Measurements from ENCODE around the gene SLC35F5. TPM values are rescaled to one million over a fixed set of nuclear protein-coding genes. Genes with fewer than 3 reads are reported as not detected.
A peak's percentile ranks its signal among the peaks of the same experiment; 100 is the strongest.
"Not testable (repeated sequence)": the region's sequence is repeated elsewhere in the genome, so short reads cannot be mapped to it uniquely, and the experiment has no call there.

The SLC35F5 gene, protein sequence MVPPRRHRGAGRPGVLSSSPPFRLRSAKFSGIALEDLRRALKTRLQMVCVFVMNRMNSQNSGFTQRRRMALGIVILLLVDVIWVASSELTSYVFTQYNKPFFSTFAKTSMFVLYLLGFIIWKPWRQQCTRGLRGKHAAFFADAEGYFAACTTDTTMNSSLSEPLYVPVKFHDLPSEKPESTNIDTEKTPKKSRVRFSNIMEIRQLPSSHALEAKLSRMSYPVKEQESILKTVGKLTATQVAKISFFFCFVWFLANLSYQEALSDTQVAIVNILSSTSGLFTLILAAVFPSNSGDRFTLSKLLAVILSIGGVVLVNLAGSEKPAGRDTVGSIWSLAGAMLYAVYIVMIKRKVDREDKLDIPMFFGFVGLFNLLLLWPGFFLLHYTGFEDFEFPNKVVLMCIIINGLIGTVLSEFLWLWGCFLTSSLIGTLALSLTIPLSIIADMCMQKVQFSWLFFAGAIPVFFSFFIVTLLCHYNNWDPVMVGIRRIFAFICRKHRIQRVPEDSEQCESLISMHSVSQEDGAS
- 100 to 1,000 TPM; 115 to 144 (median 138) TPM for polyA plus RNA-seq (ENCODE audit: insufficient read length in 4 of 4)

GRCh38 chr2:113756355-113757137 is at the start of gene SLC35F5:
SLC35F5 (minus strand) TSS chr2:113756642; CDS start chr2:113756409, 233 bp downstream.
- DNase-seq (ENCODE audit: low read depth in 4 of 4, low spot score in 3 of 4) = peak; percentile 83 to 89 (median 86)

DNA sequence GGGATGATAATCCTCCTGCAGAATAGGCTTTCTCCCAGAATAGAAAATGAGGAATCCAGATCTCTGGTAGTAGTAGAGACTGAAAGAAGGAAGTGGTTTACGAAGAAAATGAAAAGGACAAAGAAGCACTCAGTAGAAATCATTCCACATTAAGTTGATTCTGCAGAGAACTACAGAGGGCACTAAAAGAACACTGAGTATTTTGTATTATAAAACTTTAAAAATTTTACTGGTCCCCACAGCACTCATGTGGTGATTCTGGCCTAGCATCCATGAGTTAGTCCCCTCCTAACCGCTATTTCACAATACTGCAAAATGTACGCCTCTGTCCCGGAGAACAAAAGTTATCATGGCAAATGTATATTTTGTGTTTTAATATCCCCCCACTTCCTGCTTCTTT is 42.9 kb upstream of the SLC35F5 start:
- DNase-seq (ENCODE audit: low read depth in 4 of 4, low spot score in 3 of 4) = no peak

DNA sequence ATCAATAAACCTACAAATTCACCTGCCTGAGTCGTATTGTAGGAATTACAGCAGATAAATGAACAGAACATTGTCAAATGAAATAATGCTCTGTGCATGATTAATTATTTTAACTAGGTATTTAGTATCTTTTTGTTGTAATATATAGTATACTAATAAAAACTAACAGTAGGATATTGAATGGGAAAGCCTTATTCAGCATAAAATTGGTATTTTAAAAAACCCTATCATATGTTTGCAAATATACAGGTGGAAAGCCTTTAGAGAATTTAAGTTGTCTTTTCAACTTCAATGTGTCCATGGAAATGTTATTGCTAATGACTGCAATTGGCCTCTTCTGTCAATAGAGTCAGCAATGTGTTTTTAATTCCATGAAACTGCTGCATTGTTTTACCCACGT is 40.8 kb upstream of the SLC35F5 start:
- no peak for DNase-seq (ENCODE audit: low read depth in 4 of 4, low spot score in 3 of 4)

GRCh38 chr2:113796592-113797175 is 40.2 kb upstream of the SLC35F5 start:
- no peak for DNase-seq (ENCODE audit: low read depth in 4 of 4, low spot score in 3 of 4)

DNA sequence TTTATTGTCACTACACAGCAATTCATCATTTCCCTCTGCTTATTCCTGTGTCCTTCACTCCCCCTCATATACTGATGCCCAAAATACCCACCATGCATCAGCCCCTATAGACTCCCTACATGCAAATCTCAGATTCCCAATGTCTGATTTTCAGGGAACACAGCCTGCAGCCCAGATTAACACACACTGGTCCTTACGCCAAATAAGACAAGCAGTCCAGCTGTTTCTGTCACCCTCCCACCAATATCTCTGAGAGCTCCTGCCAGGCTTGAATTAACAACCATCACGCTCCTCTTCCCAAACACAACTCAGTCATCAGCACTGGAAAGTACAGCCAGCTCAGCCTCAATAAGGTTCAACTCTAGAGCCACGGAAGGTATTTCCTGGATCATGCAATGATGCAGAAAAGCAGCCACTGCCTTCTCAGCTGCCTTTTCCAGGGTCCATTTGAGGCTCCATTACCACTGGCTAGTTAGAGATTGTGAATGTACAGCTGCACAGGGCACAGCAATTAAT is 39.0 kb upstream of the SLC35F5 start:
- no peak for DNase-seq (ENCODE audit: low read depth in 4 of 4, low spot score in 3 of 4)

DNA sequence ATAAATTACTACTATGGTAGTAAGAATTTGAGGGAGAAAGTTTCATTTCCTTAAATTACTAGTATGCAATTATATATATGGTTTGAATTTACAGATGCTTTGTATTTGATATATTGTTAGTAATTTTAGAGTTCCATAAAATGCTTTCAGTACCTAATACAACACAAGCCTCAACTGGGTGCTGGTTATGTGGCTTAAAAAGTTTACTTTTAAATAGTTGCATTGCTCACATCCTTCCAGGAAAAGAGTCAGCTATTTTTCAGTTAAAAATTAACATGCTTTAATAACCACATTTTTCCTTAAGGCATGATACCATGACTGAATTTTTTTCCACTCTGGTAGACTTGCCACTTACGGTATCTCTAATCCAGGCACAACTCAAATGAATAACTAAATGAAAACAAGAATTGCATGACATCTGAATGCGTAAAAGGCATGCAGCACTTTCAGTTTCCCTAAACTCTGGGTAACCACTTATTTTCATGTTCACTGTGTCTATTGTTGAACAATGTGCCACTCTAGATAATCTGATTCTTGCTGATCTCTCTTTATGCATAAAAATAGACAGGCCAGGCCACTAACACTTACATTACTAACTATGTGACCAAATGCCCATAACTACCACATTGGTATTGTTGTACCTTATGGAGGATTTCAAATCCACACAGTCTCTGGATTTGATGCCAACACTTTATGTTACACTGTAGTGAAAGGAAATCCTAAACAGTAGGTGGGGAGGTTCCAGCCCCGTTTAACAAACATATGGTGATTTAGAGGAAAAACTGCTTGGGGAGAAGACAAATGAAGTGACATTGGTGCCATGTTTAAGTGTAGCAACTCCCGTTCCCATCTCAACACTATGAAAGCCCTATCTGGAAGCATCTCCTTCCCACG is 35.5 kb upstream of the SLC35F5 start:
- DNase-seq (ENCODE audit: low read depth in 4 of 4, low spot score in 3 of 4) = peak in 2 of 4 donors; percentile 14 to 36

GRCh38 chr2:113784823-113785744 is 28.6 kb upstream of the SLC35F5 start:
- DNase-seq (ENCODE audit: low read depth in 4 of 4, low spot score in 3 of 4) = no peak

DNA sequence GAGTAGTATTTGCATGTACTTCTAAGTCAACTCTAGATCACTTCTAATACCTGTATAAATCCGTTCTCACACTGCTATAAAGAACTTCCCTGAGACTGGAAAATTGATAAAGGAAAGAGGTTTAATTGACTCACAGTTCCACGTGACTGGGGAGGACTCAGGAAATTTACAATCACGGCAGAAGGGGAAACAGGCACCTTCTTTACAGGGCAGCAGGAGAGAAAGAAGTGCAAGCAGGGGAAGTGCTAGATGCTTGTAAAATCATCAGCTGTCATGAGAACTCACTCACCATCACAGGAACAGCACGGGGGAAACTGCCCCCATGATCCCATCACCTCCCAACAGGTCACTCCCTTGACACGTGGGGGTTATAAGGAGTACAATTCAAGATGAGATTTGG is 24.0 kb upstream of the SLC35F5 start:
- no peak for DNase-seq (ENCODE audit: low read depth in 4 of 4, low spot score in 3 of 4)

DNA sequence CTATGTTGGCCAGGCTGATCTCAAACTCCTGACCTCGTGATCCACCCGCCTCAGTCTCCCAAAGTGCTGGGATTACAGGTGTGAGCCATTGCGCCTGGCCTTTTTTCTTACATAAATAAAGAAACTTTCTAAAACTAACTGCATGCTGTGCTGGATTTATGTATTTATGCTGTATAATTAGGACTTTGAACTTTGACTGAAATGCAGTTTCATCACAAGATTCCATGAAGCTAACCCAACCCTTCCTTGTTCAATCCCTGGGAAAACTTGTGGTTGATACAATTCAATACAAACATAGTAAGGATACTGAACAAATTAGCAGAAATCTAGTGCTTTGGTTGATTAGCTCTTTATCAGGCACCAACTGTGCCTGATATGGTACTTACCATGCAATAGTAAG is 20.9 kb upstream of the SLC35F5 start:
- DNase-seq (ENCODE audit: low read depth in 4 of 4, low spot score in 3 of 4) = no peak

DNA sequence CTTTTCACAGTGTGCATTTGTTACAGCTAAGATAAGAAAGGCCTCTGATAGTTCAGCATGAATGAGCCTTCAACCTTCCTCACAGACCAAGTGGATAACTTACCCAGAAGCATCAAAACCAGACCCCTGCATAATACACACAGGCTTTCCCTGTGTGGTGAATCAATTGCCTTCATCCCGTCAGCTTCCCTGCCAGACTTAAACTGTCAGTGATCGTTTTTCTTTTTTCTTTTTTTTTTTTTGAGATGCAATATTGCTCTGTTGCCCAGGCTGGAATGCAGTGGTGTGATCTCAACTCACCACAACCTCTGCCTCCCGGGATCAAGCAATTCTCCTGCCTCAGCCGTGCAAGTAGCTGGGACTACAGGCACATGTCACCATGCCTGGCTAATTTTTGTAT is 20.5 kb upstream of the SLC35F5 start:
- DNase-seq (ENCODE audit: low read depth in 4 of 4, low spot score in 3 of 4) = no peak

- DNase-seq (ENCODE audit: low read depth in 4 of 4, low spot score in 3 of 4) = not testable (repeated sequence)
These were observed 18.2 kb upstream of the SLC35F5 start for GRCh38 chr2:113774616-113775015.

- no peak for DNase-seq (ENCODE audit: low read depth in 4 of 4, low spot score in 3 of 4)
These were observed 14.5 kb upstream of the SLC35F5 start for GRCh38 chr2:113770929-113771328.

DNA sequence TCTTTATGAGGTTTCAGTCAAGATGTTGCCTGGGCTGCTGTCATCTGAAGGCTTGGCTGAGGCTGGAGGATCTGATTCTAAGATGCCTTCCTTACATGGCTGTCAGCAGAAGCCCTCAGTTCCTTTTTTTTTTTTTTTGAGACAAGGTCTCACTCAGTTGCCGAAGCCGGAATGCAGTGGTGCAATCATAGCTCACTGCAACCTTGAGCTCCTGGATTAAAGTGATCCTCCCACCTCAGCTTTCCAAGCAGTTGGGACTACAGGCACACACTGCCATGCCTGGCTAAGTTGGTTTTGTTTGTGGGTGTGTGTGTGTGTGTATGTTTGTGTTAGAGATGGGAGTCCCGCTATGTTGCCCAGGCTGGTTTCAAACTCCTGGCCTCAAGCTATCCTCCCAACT is 13.1 kb upstream of the SLC35F5 start:
- no peak for DNase-seq (ENCODE audit: low read depth in 4 of 4, low spot score in 3 of 4)

DNA sequence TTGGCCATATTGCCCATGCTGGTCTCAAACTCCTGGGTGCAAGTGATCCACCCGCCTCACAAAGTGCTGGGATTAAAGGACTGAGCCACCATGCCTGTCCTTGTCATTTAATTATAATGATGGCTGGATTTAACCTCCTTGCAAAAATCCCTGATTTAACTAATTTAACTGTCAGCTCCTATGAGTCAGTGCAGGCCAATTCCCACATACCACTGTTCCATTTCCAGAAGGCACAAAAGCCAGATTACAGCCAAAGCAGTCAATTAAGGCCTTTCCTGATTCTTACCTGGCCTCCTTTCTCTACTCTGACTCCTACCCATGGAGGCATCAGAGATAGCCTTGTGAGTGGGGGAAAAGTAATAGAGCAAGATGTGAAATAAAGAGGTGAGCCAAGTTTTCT is 12.3 kb upstream of the SLC35F5 start:
- DNase-seq (ENCODE audit: low read depth in 4 of 4, low spot score in 3 of 4) = no peak

- no peak for DNase-seq (ENCODE audit: low read depth in 4 of 4, low spot score in 3 of 4)
These were observed 11.5 kb upstream of the SLC35F5 start for GRCh38 chr2:113767811-113768460.

DNA sequence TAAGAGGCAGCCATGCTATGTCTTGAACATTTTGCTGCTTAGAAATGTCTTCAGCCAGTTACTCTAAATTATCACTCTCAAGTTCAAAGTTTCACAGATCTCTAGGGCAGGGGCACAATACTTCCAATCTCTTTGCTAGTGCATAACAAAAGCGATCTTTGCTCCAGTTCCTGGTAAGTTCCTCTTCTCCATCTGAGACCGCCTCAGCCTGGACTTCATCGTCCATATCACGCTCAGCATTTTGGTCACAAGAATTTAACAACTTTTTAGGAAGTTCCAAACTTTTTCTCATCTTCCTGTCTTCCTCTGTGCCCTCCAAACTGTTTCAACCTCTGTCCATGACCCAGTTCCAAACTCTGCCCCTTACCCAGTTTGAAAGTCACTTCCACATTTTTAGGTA is 8.8 kb upstream of the SLC35F5 start:
- no peak for DNase-seq (ENCODE audit: low read depth in 4 of 4, low spot score in 3 of 4)

GRCh38 chr2:113762377-113763118 is 6.1 kb upstream of the SLC35F5 start:
- no peak for DNase-seq (ENCODE audit: low read depth in 4 of 4, low spot score in 3 of 4)

DNA sequence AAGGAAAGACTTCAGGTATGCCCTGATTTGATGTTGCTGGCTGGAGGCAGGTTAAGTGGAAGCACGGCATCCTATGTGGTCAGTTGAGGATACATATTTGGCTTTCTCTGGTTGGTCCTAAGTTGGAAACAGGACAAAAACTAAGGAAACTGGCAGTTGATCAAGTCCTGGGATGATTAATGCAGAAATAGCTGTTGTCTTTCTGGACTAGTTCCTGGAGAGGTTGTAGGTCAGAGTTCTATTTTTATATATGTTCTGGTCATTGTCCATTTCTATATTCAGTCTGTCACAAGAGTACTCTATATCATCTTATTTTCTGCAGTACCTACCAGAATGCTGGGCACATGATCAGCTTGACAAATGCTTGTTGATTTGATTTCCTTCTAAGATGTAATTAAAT is 4.0 kb upstream of the SLC35F5 start:
- DNase-seq (ENCODE audit: low read depth in 4 of 4, low spot score in 3 of 4) = no peak

Measured in right renal pelvis (tissue), 4 donors.